Ectodermal cell (in vitro differentiated cells): ENCODE measurements around the gene HUNK.
"Not testable (repeated sequence)": the region's sequence is repeated elsewhere in the genome, so short reads cannot be mapped to it uniquely, and the experiment has no call there.

Experiments used
- H3K27ac ChIP-seq: 2 replicates; pipeline ENCODE4 v1.7.0; 2013; ENCODE audit warnings: mild to moderate bottlenecking, low read depth, low read length; ENCODE audit not compliant: insufficient read depth, poor library complexity, severe bottlenecking
- H3K27me3 ChIP-seq: 2 replicates; pipeline ENCODE4 v1.7.0; 2013; ENCODE audit warnings: mild to moderate bottlenecking, low read length; ENCODE audit not compliant: insufficient read depth, control insufficient read depth, poor library complexity, severe bottlenecking
- H3K36me3 ChIP-seq: one replicate; pipeline ENCODE4 v1.7.0; 2013; ENCODE audit warnings: low read length; ENCODE audit not compliant: control insufficient read depth, insufficient read depth
- H3K4me1 ChIP-seq: one replicate; pipeline ENCODE4 v1.7.0; 2013; ENCODE audit warnings: low read length; ENCODE audit not compliant: control insufficient read depth, insufficient read depth
- H3K4me3 ChIP-seq: 2 replicates; pipeline ENCODE4 v1.7.0; 2013; ENCODE audit warnings: low read depth, low read length, control low read depth; ENCODE audit not compliant: insufficient read depth
- H3K9me3 ChIP-seq: 2 replicates; pipeline ENCODE4 v1.7.0; 2013; ENCODE audit warnings: mild to moderate bottlenecking, low read length, moderate library complexity; ENCODE audit not compliant: control insufficient read depth
- WGBS, 2 experiments: methylation state at CpG; one replicate each; pipeline ENCODE4 v1.1.7; 2013; ENCODE audit warnings: missing lambda C conversion rate in 2 of 2; 5-methylcytosine and 5-hydroxymethylcytosine counted together

Gene HUNK

DNA sequence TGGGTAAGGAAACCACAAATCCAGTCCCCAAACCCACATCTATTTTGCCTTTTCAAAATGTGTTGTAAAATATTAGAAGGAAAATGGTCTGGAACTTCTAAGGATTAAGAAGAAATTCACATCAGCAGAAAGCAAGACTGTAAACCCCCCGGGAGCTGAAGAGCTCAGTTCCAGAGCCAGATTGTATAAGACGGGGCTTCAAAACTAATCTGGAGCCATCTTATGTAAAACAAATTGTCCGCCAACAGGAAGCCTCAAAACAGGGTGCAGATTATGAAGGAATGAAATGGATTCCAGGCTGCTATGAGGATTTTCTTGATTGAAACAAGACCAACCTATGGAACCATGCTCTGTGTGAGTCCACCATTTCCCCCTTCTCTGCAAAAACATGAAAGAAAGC, 25.1 kb upstream of the HUNK start:
- WGBS, 2 experiments = 96% methylated on average over 3 of the region's 3 CpGs
- H3K9me3 ChIP-seq = no peaks in the 10 kb centered on the region
- no peaks in the 10 kb centered on the region for H3K4me1 ChIP-seq
- no peaks in the 10 kb centered on the region for H3K27me3 ChIP-seq
- H3K27ac ChIP-seq = no peak overlapping the region
- H3K4me3 ChIP-seq = no peak overlapping the region
- no peaks in the 10 kb centered on the region for H3K36me3 ChIP-seq

DNA sequence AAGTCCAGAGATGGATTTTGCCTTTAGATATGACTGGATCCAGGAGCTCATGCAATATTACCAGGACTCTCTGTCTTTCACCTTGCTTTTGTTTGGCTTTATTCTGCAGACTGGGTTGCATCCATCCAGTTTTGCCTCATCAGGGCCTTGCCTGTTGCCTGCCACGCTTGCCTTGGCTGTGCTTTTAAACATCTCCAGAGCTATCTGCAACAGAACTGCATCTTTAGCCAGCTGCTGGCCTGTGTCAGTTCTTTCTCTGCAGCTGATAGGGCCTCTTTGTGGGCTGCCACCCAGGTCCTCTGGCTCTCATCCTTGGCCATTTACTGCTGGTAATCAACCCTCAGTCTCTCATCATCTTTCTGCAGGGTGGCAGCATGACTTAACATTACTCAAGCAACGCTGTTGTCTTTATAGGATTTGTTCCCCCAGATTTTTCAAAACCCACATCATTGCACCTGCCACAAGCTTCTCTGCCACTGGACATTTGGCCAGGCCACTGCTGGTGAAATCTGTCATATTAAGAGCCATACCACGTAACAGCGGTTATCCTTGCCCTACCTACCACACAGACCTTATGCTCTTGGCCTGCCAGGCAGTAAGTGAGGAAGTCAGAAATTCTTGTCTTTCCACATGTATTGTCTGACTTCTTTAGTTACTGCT, 24.4 kb upstream of the HUNK start:
- no peaks in the 10 kb centered on the region for H3K36me3 ChIP-seq
- H3K4me3 ChIP-seq = no peak overlapping the region
- no peaks in the 10 kb centered on the region for H3K4me1 ChIP-seq
- no peaks in the 10 kb centered on the region for H3K9me3 ChIP-seq
- H3K27me3 ChIP-seq = no peaks in the 10 kb centered on the region
- H3K27ac ChIP-seq = no peak overlapping the region
- WGBS, 2 experiments = 88 to 93% methylated on average over 4 of the region's 4 CpGs

DNA sequence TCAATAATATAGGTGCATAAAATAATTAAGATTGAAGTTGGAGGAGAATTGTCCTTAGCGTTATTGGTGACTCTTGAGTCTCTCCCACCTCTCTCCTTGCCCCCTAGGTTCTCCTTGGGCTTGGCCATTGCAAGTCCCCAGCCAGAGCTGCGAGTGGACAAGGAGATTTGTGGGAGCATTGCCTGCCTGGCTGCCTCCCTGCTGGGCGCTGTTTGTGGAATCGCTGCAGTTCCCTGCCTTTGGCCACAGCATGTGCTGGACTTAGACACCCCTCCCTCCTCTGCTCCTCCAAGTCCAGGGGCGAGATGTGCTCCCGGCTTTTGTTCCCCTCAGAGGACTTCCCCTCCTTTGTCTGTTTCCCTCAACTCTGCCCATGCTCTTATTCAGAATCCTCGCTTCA, 21.9 kb upstream of the HUNK start:
- no peaks in the 10 kb centered on the region for H3K36me3 ChIP-seq
- H3K4me3 ChIP-seq = no peak overlapping the region
- no peaks in the 10 kb centered on the region for H3K4me1 ChIP-seq
- no peaks in the 10 kb centered on the region for H3K27me3 ChIP-seq
- WGBS, 2 experiments = 90 to 94% methylated on average over 7 of the region's 7 CpGs
- H3K9me3 ChIP-seq = no peaks in the 10 kb centered on the region
- no peak overlapping the region for H3K27ac ChIP-seq

DNA sequence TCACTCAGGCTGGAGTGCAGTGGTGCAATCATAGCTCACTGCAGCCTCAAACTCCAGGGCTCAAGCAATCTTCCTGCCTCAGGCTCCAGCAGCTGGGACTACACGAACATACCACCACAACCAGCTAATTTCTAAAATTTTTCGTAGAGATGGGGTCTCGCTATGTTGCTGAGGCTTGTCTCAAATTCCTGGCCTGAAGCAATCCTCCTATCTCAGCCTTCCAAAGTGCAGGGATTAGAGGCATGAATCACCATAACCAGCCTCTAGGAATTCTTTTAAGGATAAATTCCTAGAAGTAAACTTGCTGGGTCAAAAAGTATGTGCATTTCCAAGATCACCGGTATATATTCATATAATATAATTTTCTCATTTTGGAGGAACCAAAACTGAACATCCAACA, 17.6 kb upstream of the HUNK start:
- Histone ChIP-seq H3K4me3 (no peak overlapping the region), H3K9me3 (no peaks in the 10 kb centered on the region), H3K27ac (no peak overlapping the region), H3K36me3 (no peaks in the 10 kb centered on the region), H3K4me1 (no peaks in the 10 kb centered on the region), H3K27me3 (no peaks in the 10 kb centered on the region)
- WGBS, 2 experiments = 84 to 86% methylated on average over 3 of the region's 4 CpGs

DNA sequence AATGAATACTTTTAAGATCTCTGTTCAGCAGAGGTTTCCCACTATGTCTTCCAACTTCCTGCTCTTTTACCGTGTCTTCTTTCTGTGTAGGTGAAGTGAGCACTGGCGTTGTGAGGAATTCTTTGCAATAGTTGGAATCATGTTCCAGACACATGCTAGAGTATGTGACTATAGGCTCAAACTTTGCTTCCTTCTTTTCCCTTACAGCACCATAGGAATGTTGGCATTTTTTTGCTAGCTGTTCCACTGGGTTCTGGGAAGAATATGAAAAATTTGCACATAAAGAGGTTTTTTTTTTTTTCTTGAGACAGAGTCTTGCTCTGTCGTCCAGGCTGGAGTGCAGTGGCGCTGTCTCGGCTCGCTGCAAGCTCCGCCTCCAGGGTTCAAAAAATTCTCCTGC, 15.7 kb upstream of the HUNK start:
- Histone ChIP-seq H3K27me3 (no peaks in the 10 kb centered on the region), H3K4me1 (no peaks in the 10 kb centered on the region), H3K36me3 (no peaks in the 10 kb centered on the region), H3K4me3 (no peak overlapping the region), H3K9me3 (no peaks in the 10 kb centered on the region), H3K27ac (no peak overlapping the region)
- WGBS, 2 experiments = 91 to 96% methylated on average over 7 of the region's 7 CpGs

DNA sequence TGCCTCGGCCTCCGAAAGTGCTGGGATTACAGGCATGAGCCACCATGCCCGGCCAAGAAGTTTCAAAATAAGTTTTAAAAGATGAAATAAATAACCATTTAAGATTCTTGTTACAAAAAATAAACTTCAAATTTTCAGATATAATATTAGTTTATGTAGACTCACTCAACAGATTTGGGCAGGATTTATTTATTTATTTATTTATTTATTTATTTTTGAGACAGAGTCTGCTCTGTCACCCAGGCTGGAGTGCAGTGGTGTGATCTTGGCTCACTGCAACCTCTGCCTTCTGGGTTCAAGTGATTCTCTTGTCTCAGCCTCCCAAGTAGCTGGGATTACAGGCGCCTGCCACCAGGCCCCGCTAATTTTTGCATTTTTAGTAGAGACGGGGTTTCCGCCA, 15.2 kb upstream of the HUNK start:
- H3K4me3 ChIP-seq, H3K27ac ChIP-seq, H3K36me3 ChIP-seq, H3K27me3 ChIP-seq, H3K9me3 ChIP-seq, H3K4me1 ChIP-seq: not testable (repeated sequence)
- WGBS, 2 experiments = 79 to 80% methylated on average over 7 of the region's 7 CpGs

DNA sequence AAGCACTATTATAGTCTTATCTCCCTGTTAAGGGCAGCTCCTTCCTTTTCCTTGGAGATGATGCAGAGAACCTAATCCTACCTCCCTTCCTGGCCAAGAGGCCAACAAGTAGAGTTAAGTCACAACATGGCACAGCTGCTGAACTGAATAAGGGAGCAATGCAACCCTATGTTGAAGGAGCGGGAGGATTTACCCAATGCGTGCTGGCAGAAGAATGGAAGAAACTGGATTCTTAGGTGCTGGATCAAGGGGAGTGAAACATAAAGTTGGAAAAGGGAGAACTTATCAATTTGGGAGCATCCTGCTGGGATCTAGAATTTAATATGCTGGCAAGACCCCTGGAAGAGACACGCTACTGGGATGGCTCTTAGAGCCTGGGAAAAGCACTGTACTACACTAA, 12.0 kb upstream of the HUNK start:
- H3K4me1 ChIP-seq = no peaks in the 10 kb centered on the region
- WGBS, 2 experiments = 95 to 96% methylated on average over 3 of the region's 3 CpGs
- no peak overlapping the region for H3K4me3 ChIP-seq

DNA sequence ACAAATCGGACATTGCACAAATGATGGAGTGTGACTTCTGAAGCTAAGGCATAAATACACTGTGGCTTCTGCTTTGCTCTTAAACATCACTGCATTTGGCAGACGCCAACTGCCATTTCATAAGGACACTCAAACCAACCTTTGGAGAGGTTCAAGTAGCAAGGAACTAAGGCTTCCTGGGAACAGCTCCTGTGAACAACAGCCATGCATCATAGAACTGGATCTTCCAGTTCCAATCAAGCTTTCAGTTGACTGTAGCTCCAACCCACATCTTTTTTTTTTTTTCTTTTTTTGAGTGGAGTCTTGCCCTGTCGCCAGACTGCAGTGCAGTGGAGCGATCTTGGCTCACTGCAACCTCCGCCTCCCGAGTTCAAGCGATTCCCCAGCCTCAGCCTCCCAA, 10.7 kb upstream of the HUNK start:
- WGBS, 2 experiments = 85 to 87% methylated on average over 7 of the region's 7 CpGs
- no peak overlapping the region for H3K27ac ChIP-seq
- H3K36me3 ChIP-seq = no peaks in the 10 kb centered on the region
- H3K4me3 ChIP-seq = no peak overlapping the region
- H3K4me1 ChIP-seq = no peaks in the 10 kb centered on the region
- H3K27me3 ChIP-seq = no peaks in the 10 kb centered on the region
- H3K9me3 ChIP-seq = no peaks in the 10 kb centered on the region

More for the DNA sequence above, 12.0 kb upstream of the HUNK start:
- Histone ChIP-seq H3K27ac (no peak overlapping the region), H3K36me3 (no peaks in the 10 kb centered on the region), H3K9me3 (no peaks in the 10 kb centered on the region), H3K27me3 (no peaks in the 10 kb centered on the region)

DNA sequence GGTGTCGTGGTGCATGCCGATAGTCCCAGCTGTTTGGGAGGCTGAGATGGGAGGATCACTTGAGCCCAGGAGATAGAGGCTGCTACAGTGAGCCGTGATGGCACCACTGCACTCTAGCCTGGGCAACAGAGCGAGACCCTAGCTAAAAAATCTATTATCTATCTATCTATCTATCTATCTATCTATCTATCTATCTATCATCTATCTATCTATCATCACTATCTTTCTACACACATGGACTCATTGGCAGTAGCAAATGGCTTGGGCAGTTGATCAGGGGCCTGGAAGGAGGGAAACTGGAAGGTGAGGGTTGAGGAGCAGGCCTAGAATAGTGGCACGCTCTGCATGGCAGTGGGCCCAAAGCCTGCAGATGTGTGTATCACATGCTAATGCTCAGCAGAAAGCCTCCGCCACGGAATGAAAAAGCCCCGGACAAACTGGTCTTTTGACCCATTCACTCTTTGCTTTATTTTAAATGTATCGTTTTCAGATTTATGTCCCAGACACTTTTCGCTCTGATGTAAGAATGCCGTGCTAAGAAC, 7.3 kb upstream of the HUNK start:
- 93 to 95% methylated on average over 11 of the region's 11 CpGs for WGBS, 2 experiments
- H3K4me1 ChIP-seq = no peaks in the 10 kb centered on the region
- H3K4me3 ChIP-seq = no peak overlapping the region
- peaks cover 7% of the 10 kb centered on the region for H3K27me3 ChIP-seq
- no peaks in the 10 kb centered on the region for H3K36me3 ChIP-seq
- H3K27ac ChIP-seq = no peak overlapping the region
- H3K9me3 ChIP-seq = no peaks in the 10 kb centered on the region

DNA sequence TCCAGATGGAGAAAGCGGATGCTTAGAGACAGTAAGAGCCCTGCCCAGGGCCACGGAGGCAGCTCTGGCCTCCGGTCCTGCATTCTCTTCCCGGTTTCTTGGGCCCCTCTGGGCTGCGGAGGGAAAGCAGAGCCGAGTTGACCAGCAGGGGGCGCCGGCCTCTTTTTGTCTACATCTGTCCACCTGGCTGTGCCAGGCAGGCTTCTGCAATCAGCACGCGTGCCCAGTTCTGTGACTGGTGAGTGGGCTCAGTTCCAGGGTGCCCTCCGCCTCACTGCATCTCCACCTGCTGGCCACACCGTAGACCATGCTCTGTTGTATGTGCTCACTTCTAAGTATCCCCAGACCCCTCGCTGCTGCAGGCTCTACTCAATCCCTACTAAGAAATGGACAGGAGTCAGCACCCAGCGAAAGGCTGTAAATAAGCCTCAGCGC, 6.7 kb upstream of the HUNK start:
- Histone ChIP-seq H3K4me3 (no peak overlapping the region), H3K27ac (no peak overlapping the region), H3K4me1 (no peaks in the 10 kb centered on the region), H3K27me3 (peaks cover 13% of the 10 kb centered on the region), H3K36me3 (no peaks in the 10 kb centered on the region), H3K9me3 (no peaks in the 10 kb centered on the region)
- WGBS, 2 experiments = 27 to 29% methylated on average over 15 of the region's 15 CpGs
